GM21723 (cell line): ENCODE data around the gene NEK6.

Experiments used
- ATAC-seq: cut with Tn5 transposase; IDR thresholded peaks from one replicate; pipeline ENCODE4 v1.9.1; 2021; ENCODE audit warnings: mild to moderate bottlenecking, moderate library complexity; ENCODE audit not compliant: unreplicated experiment

Gene NEK6

GRCh38 chr9:124260769-124261603 lies 3.2 kb downstream of the NEK6 start:
- ATAC-seq, result no peak

- no peak for ATAC-seq
Observed at GRCh38 chr9:124261736-124262648, 4.2 kb downstream of the NEK6 start.

- ATAC-seq, result no peak
Observed at GRCh38 chr9:124262649-124262972, 4.9 kb downstream of the NEK6 start.

GRCh38 chr9:124263213-124263612 lies 5.5 kb downstream of the NEK6 start:
- no peak for ATAC-seq

GRCh38 chr9:124263800-124264426 lies 6.2 kb downstream of the NEK6 start:
- ATAC-seq, result no peak

GRCh38 chr9:124264823-124265233 lies 7.1 kb downstream of the NEK6 start:
- ATAC-seq, result peak; percentile 49

- ATAC-seq, result no peak
Observed at GRCh38 chr9:124265551-124265950, 7.8 kb downstream of the NEK6 start.

GRCh38 chr9:124266139-124266825 lies 8.5 kb downstream of the NEK6 start:
- no peak for ATAC-seq

GRCh38 chr9:124266826-124267201 lies 9.1 kb downstream of the NEK6 start:
- ATAC-seq, result no peak

- ATAC-seq, result no peak
Observed at GRCh38 chr9:124267271-124267807, 9.6 kb downstream of the NEK6 start.

GRCh38 chr9:124268248-124268647 lies 10.5 kb downstream of the NEK6 start:
- no peak for ATAC-seq

- ATAC-seq, result no peak
Observed at GRCh38 chr9:124268661-124269060, 10.9 kb downstream of the NEK6 start.

GRCh38 chr9:124269556-124269955 lies 11.8 kb downstream of the NEK6 start:
- no peak for ATAC-seq

- no peak for ATAC-seq
Observed at GRCh38 chr9:124270504-124271335, 13.0 kb downstream of the NEK6 start.

GRCh38 chr9:124271660-124272059 lies 13.9 kb downstream of the NEK6 start:
- no peak for ATAC-seq

- no peak for ATAC-seq
Observed at GRCh38 chr9:124272118-124272517, 14.4 kb downstream of the NEK6 start.

- ATAC-seq, result no peak
Observed at GRCh38 chr9:124272979-124273378, 15.2 kb downstream of the NEK6 start.

GRCh38 chr9:124273427-124274160 lies 15.8 kb downstream of the NEK6 start:
- ATAC-seq, result no peak

- ATAC-seq, result no peak
Observed at GRCh38 chr9:124274226-124274625, 16.5 kb downstream of the NEK6 start.
